Left lobe of liver (tissue), 2 donors: Measurements from ENCODE around the gene FGF14. TPM values are rescaled to one million over a fixed set of nuclear protein-coding genes. Genes with fewer than 3 reads are reported as not detected.
A peak's percentile ranks its signal among the peaks of the same experiment; 100 is the strongest.
"Not testable (repeated sequence)": the region's sequence is repeated elsewhere in the genome, so short reads cannot be mapped to it uniquely, and the experiment has no call there.

Source experiments
- ATAC-seq: fragments of 200-7000 bp; cut with Tn5 transposase; one replicate; pipeline ENCODE4 v1.9.1; 2020; ENCODE audit warnings: mild to moderate bottlenecking, moderate library complexity
- DNase-seq: peaks from one replicate; pipeline ENCODE4 v3.0.0-alpha.2; 2020; ENCODE audit warnings: low spot score
- total RNA-seq: library from RNA; stranded (reverse); gene quantifications from one replicate; pipeline ENCODE4 v1.2.1, GENCODE V29; 2021
- donor health status: DM: no; HTN: no; CAD: no; lungs with moderate emphysema.
- donor health status: DM: no; HTN: yes; CAD: no.

FGF14 gene
- total RNA-seq, 1 donor from 2014 or later, result 0.48 TPM

GRCh38 chr13:101893021-101893420 is 508.8 kb downstream of the FGF14 start:
- ATAC-seq (no peak), DNase-seq (no peak)

- no peak for ATAC-seq
- no peak for DNase-seq
Measured at GRCh38 chr13:101892296-101892695, 509.6 kb downstream of the FGF14 start.

GRCh38 chr13:101881593-101881992 is 520.3 kb downstream of the FGF14 start:
- DNase-seq (no peak), ATAC-seq (no peak)

GRCh38 chr13:101880581-101880980 is 521.3 kb downstream of the FGF14 start:
- DNase-seq (no peak), ATAC-seq (no peak)

- ATAC-seq, result no peak
- no peak for DNase-seq
Measured at GRCh38 chr13:101876951-101877350, 524.9 kb downstream of the FGF14 start.

- DNase-seq, result peak; percentile 79
- ATAC-seq, result peak; percentile 98
Measured at GRCh38 chr13:101875717-101876393, 526.0 kb downstream of the FGF14 start.

GRCh38 chr13:101875091-101875490 is 526.8 kb downstream of the FGF14 start:
- ATAC-seq, result no peak
- no peak for DNase-seq

- ATAC-seq, result no peak
- DNase-seq, result no peak
Measured at GRCh38 chr13:101869553-101869952, 532.3 kb downstream of the FGF14 start.

GRCh38 chr13:101868585-101869469 is 533.0 kb downstream of the FGF14 start:
- ATAC-seq, result no peak
- DNase-seq, result no peak

GRCh38 chr13:101866889-101867581 is 534.8 kb downstream of the FGF14 start:
- ATAC-seq (no peak), DNase-seq (no peak)

- ATAC-seq, result no peak
- no peak for DNase-seq
Measured at GRCh38 chr13:101858860-101859259, 543.0 kb downstream of the FGF14 start.

- no peak for DNase-seq
- ATAC-seq, result no peak
Measured at GRCh38 chr13:101846701-101847100, 555.1 kb downstream of the FGF14 start.

GRCh38 chr13:101846249-101846648 is 555.6 kb downstream of the FGF14 start:
- ATAC-seq, result no peak
- no peak for DNase-seq

- no peak for ATAC-seq
- DNase-seq, result no peak
Measured at GRCh38 chr13:101845245-101846020, 556.4 kb downstream of the FGF14 start.

- DNase-seq (no peak), ATAC-seq (no peak)
Measured at GRCh38 chr13:101841698-101842097, 560.1 kb downstream of the FGF14 start.

- DNase-seq (no peak), ATAC-seq (no peak)
Measured at GRCh38 chr13:101838323-101838722, 563.5 kb downstream of the FGF14 start.

- ATAC-seq, DNase-seq: not testable (repeated sequence)
Measured at GRCh38 chr13:101837778-101838177, 564.1 kb downstream of the FGF14 start.

GRCh38 chr13:101837288-101837687 is 564.6 kb downstream of the FGF14 start:
- ATAC-seq, result no peak

GRCh38 chr13:101835920-101836319 is 565.9 kb downstream of the FGF14 start:
- DNase-seq, result no peak
- ATAC-seq, result no peak

More at GRCh38 chr13:101837288-101837687, 564.6 kb downstream of the FGF14 start:
- DNase-seq, result no peak

GRCh38 chr13:101833671-101834070 is 568.2 kb downstream of the FGF14 start:
- DNase-seq, result no peak
- ATAC-seq, result no peak

GRCh38 chr13:101830035-101830434 is 571.8 kb downstream of the FGF14 start:
- DNase-seq (no peak), ATAC-seq (no peak)
